IMR-90 (cell line): ENCODE data around the gene GPRC5B. TPM values are rescaled to one million over a fixed set of nuclear protein-coding genes. Genes with fewer than 3 reads are reported as not detected.
A peak's percentile ranks its signal among the peaks of the same experiment; 100 is the strongest.

Experiments
- ATAC-seq: fragments of 200-7000 bp; cut with Tn5 transposase; 2 replicates; pipeline ENCODE4 v1.9.1; 2020; ENCODE audit warnings: low read depth, mild to moderate bottlenecking, moderate library complexity
- BruUV-seq: library from RNA; stranded (reverse); fragments of 400-500 nt; replicated peaks from 2 replicates; lab custom pipeline; 2021; lab: Mats Ljungman, UMichigan
- CTCF ChIA-PET: fragments of 300-600 bp; formaldehyde crosslinking; extraction: SDS; loops from one replicate; lab custom pipeline; 2021; ENCODE audit warnings: antibody characterized with exemption; lab: Yijun Ruan, JAX
- POLR2A ChIA-PET: fragments of 300-600 bp; sonication (Branson Sonifier 250); formaldehyde crosslinking; loops from one replicate; lab custom pipeline; 2022; ENCODE audit warnings: antibody characterized with exemption; ENCODE audit not compliant: unreplicated experiment; lab: Charles Lee
- DNase-seq: peaks from one replicate; pipeline ENCODE4 v3.0.0; 2013
- H2AFZ ChIP-seq: replicated peaks from 2 replicates; pipeline ENCODE3; 2013; ENCODE audit warnings: low read length, mild to moderate bottlenecking; ENCODE audit not compliant: poor library complexity
- H2AK5ac ChIP-seq: 2 replicates; pipeline ENCODE4 v1.6.1; 2013; ENCODE audit warnings: low read depth, low read length, inconsistent platforms
- H2AK9ac ChIP-seq: replicated peaks from 2 replicates; pipeline ENCODE3; 2013; ENCODE audit warnings: mild to moderate bottlenecking, low read depth, low read length, moderate library complexity; ENCODE audit not compliant: poor library complexity
- H2BK120ac ChIP-seq: 2 replicates; pipeline ENCODE4 v1.6.1; 2013; ENCODE audit warnings: low read depth, low read length, inconsistent platforms
- H2BK15ac ChIP-seq: 3 replicates; pipeline ENCODE4 v1.6.1; 2013; ENCODE audit warnings: low read depth, low read length, inconsistent platforms
- H2BK20ac ChIP-seq: 2 replicates; pipeline ENCODE4 v1.6.1; 2013; ENCODE audit warnings: low read depth, mild to moderate bottlenecking, inconsistent platforms, low read length, moderate library complexity
- H2BK5ac ChIP-seq: 2 replicates; pipeline ENCODE4 v1.6.1; 2013; ENCODE audit warnings: mild to moderate bottlenecking, low read depth, low read length, inconsistent platforms; ENCODE audit not compliant: poor library complexity, severe bottlenecking
- H3K14ac ChIP-seq: replicated peaks from 2 replicates; pipeline ENCODE4 v1.6.1; 2013; ENCODE audit warnings: low read depth, low read length, inconsistent platforms
- H3K18ac ChIP-seq: 2 replicates; pipeline ENCODE4 v1.6.1; 2013; ENCODE audit warnings: low read depth, low read length, control low read depth
- H3K23ac ChIP-seq: 2 replicates; pipeline ENCODE4 v1.6.1; 2013; ENCODE audit warnings: low read depth, low read length, inconsistent platforms
- H3K27ac ChIP-seq: 2 replicates; pipeline ENCODE4 v1.5.1; 2013; ENCODE audit warnings: mild to moderate bottlenecking, control low read depth, low read length; ENCODE audit not compliant: insufficient read depth
- H3K27me3 ChIP-seq: 2 replicates; pipeline ENCODE4 v1.6.1; 2013; ENCODE audit warnings: low read length; ENCODE audit not compliant: control insufficient read depth, insufficient read depth
- H3K36me3 ChIP-seq: 2 replicates; pipeline ENCODE4 v1.6.1; 2013; ENCODE audit warnings: low read length, mixed read lengths; ENCODE audit not compliant: control insufficient read depth, insufficient read depth
- H3K4ac ChIP-seq: 2 replicates; pipeline ENCODE4 v1.6.1; 2013; ENCODE audit warnings: low read depth, low read length, inconsistent platforms
- H3K4me1 ChIP-seq: 2 replicates; pipeline ENCODE4 v1.6.1; 2013; ENCODE audit warnings: low read length, mixed read lengths; ENCODE audit not compliant: control insufficient read depth, insufficient read depth
- H3K4me2 ChIP-seq: 2 replicates; pipeline ENCODE4 v1.6.1; 2013; ENCODE audit warnings: low read depth, mild to moderate bottlenecking, control low read depth, low read length, moderate library complexity
- H3K4me3 ChIP-seq: 2 replicates; pipeline ENCODE4 v1.5.1; 2013; ENCODE audit warnings: low read depth, mild to moderate bottlenecking, control low read depth, low read length, moderate library complexity; ENCODE audit not compliant: insufficient read depth
- H3K56ac ChIP-seq: 2 replicates; pipeline ENCODE4 v1.6.1; 2013; ENCODE audit warnings: low read length, inconsistent platforms; ENCODE audit not compliant: insufficient read depth; ENCODE audit errors: extremely low read depth
- H3K79me1 ChIP-seq, 2 experiments: 2 replicates each; pipeline ENCODE4 v1.6.1; 2013; ENCODE audit warnings: low read length in 2 of 2, inconsistent platforms in 1 of 2, low read depth in 1 of 2
- H3K9ac ChIP-seq: 2 replicates; pipeline ENCODE4 v1.6.1; 2013; ENCODE audit warnings: low read depth, low read length, control low read depth
- H3K9me1 ChIP-seq: 2 replicates; pipeline ENCODE4 v1.6.1; 2013; ENCODE audit warnings: low read length, inconsistent platforms; ENCODE audit not compliant: insufficient read depth
- H3K9me3 ChIP-seq: 2 replicates; pipeline ENCODE4 v1.6.1; 2013; ENCODE audit warnings: low read length; ENCODE audit not compliant: control insufficient read depth, insufficient read depth
- H4K20me1 ChIP-seq: 2 replicates; pipeline ENCODE4 v1.6.1; 2013; ENCODE audit warnings: low read length, inconsistent platforms; ENCODE audit not compliant: insufficient read depth
- H4K5ac ChIP-seq: 2 replicates; pipeline ENCODE4 v1.6.1; 2013; ENCODE audit warnings: mild to moderate bottlenecking, low read depth, low read length, control low read depth
- H4K8ac ChIP-seq, 2 experiments: 2 replicates each; pipeline ENCODE4 v1.6.1; 2013; ENCODE audit warnings: low read depth in 2 of 2, low read length in 2 of 2, control low read depth in 1 of 2, inconsistent platforms in 1 of 2
- H4K91ac ChIP-seq: 2 replicates; pipeline ENCODE4 v1.6.1; 2013; ENCODE audit warnings: low read depth, low read length, inconsistent platforms; ENCODE audit not compliant: insufficient read depth
- BHLHE40 ChIP-seq: fragments of 150-350 bp; IDR thresholded peaks from 2 replicates; pipeline ENCODE4 v1.6.1; 2016; ENCODE audit warnings: mild to moderate bottlenecking, low read depth, low read length
- CEBPB ChIP-seq: IDR thresholded peaks from 2 replicates; pipeline ENCODE4 v1.6.1; 2012; ENCODE audit warnings: low read depth, low read length, improper control_type of control experiment
- MAFK ChIP-seq: IDR thresholded peaks from 2 replicates; pipeline ENCODE4 v1.6.1; 2012; ENCODE audit warnings: low read depth, low read length, improper control_type of control experiment
- MAZ ChIP-seq: IDR thresholded peaks from 2 replicates; pipeline ENCODE4 v1.6.1; 2012; ENCODE audit warnings: low read depth, mild to moderate bottlenecking, low read length, improper control_type of control experiment, moderate library complexity, borderline replicate concordance
- MXI1 ChIP-seq: IDR thresholded peaks from 2 replicates; pipeline ENCODE4 v1.6.1; 2012; ENCODE audit warnings: low read depth, mild to moderate bottlenecking, low read length, moderate library complexity, borderline replicate concordance
- POLR2A ChIP-seq: IDR thresholded peaks from 2 replicates; pipeline ENCODE4 v1.6.1; 2012; ENCODE audit warnings: mild to moderate bottlenecking, low read depth, low read length
- RAD21 ChIP-seq: IDR thresholded peaks from 2 replicates; pipeline ENCODE4 v1.6.1; 2012; ENCODE audit warnings: low read length, improper control_type of control experiment
- RCOR1 ChIP-seq: IDR thresholded peaks from 2 replicates; pipeline ENCODE4 v1.6.1; 2012; ENCODE audit warnings: mild to moderate bottlenecking, low read length, improper control_type of control experiment; ENCODE audit not compliant: insufficient replicate concordance
- RFX5 ChIP-seq: IDR thresholded peaks from 2 replicates; pipeline ENCODE4 v1.8.0; 2012; ENCODE audit warnings: low read depth, mild to moderate bottlenecking, low read length, moderate library complexity
- SMC3 ChIP-seq: fragments of 150-350 bp; IDR thresholded peaks from 2 replicates; pipeline ENCODE4 v1.6.1; 2016; ENCODE audit warnings: low read depth, mild to moderate bottlenecking, antibody characterized with exemption, low read length, moderate library complexity
- WGBS, 2 experiments: methylation state at CpG; one replicate each; pipeline versions ENCODE4 v1.1.5 to v1.1.7; 2013; ENCODE audit warnings: missing lambda C conversion rate in 2 of 2; ENCODE audit not compliant: insufficient read length in 1 of 2; ENCODE audit errors: extremely low coverage in 2 of 2; 5-methylcytosine and 5-hydroxymethylcytosine counted together
- dilution Hi-C: fragments of 300-500 bp; cut with HindIII; formaldehyde crosslinking; loops from one replicate; pipeline ENCODE4 v1.14.3; 2018; ENCODE audit warnings: low sequenced_read_pairs; ENCODE audit not compliant: unreplicated experiment
- in situ Hi-C: fragments of 300-500 bp; cut with MboI; formaldehyde crosslinking; loops from 3 replicates; pipeline ENCODE4 v1.14.3; 2019; ENCODE audit warnings: low sequenced_read_pairs, inconsistent platforms, mixed read lengths
- intact Hi-C: fragments of 100-400 bp; cut with micrococcal nuclease; formaldehyde crosslinking; loops from 2 replicates; pipeline ENCODE4 v1.10.0; 2022
- polyA plus RNA-seq, 3 experiments: library from polyadenylated mRNA; depleted of rRNA; stranded (reverse); fragments of >200 nt; gene quantifications; 2 replicates each; pipeline ENCODE4 v1.2.3, GENCODE V29; 2012; ENCODE audit warnings: low replicate concordance in 1 of 3
- total RNA-seq: library from RNA; depleted of rRNA; stranded (reverse); fragments of >200 nt; gene quantifications from 2 replicates; pipeline ENCODE4 v1.2.3, GENCODE V29; 2012
- TF ChIP-seq, protein P1 (sequence below): fragments of 150-350 bp; IDR thresholded peaks from 2 replicates; pipeline ENCODE4 v1.6.1; 2016; ENCODE audit warnings: low read depth, mild to moderate bottlenecking, low read length, moderate library complexity, borderline replicate concordance
- TF ChIP-seq, protein P2 (sequence below): conservative IDR thresholded peaks from 2 replicates; pipeline ENCODE4 v1.5.1; 2012; ENCODE audit warnings: mild to moderate bottlenecking, low read depth, low read length, improper control_type of control experiment
- TF ChIP-seq, protein P3 (sequence below): fragments of 150-350 bp; IDR thresholded peaks from 2 replicates; pipeline ENCODE4 v1.6.1; 2017; ENCODE audit warnings: mild to moderate bottlenecking, antibody characterized with exemption, low read length, low read depth

Gene GPRC5B
- total and polyA plus RNA-seq, 2 of the 4 experiments (the other 2 are of a cell fraction), result 2.5 to 8.5 TPM

DNA sequence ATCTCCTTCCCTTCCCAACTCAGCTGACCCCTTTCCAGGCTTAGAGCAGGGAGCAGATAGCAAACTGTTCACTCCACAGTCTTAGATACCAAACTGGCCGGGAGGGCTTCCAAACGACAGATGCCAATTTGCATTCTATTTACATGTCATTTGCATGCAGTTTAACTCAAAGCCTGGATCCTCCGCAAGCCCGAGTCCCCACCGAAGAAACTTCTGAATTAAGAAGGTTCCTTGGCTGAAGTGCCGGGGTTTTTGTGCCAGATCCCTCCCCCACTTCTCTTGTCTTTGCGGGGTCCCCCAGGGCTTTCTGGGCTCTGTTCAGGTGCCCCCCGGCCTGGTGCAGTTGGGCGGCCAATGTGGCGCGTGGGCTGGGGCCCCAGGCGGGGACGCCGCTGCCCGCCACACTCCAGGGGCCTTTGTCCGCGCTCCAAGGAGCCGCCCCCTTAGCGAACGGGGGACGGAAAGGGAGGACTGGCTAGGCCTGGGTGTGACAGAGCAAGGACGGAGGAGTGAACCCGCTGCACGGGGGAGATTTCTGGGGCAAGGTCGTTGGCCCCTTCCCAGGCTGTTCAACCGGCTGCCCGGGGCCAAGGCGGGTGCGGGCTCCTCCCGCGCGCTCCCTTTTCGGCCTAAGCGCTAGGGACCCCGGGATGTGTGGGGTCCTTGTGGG lies 1.2 kb downstream of the GPRC5B start:
- ChIA-PET POLR2A (no interaction called here), CTCF (interaction anchor here (1.5 kb wide), 1 partner anchor 285 kb away, joined by 4 read pairs; no protein-coding TSS in a partner anchor)
- Histone ChIP-seq H3K56ac (no peak overlapping the region), H3K23ac (peak overlapping the region; percentile 32; the same call in 1 of the 2 replicates), H3K4ac (no peak overlapping the region; the same call in 1 of the 2 replicates), H3K14ac (peak overlapping the region; percentile 7; the same call in 1 of the 2 replicates), H3K27ac (no peak overlapping the region), H3K36me3 (no peaks in the 10 kb centered on the region), H3K9me1 (no peaks in the 10 kb centered on the region), H2AFZ (peak overlapping the region; percentile 72), H3K18ac (no peak overlapping the region; the same call in 1 of the 2 replicates), H2BK15ac (no peak overlapping the region), H3K4me3 (peak overlapping the region; percentile 85), H2BK5ac (no peak overlapping the region), H4K20me1 (peaks cover 4% of the 10 kb centered on the region; the same call in 1 of the 2 replicates), H2BK120ac (peak overlapping the region; percentile 5; the same call in 1 of the 2 replicates), H3K4me1 (peaks cover 5% of the 10 kb centered on the region; the same call in 1 of the 2 replicates), H3K27me3 (peaks cover 11% of the 10 kb centered on the region), H2AK9ac (peak overlapping the region; percentile 2), H3K9ac (peak overlapping the region; percentile 39; the same call in 1 of the 2 replicates), H3K9me3 (no peaks in the 10 kb centered on the region), H4K91ac (0 out of 2 replicates have a peak overlapping the region, but pooled peaks have one; percentile 25), H4K5ac (no peak overlapping the region), H2BK20ac (no peak overlapping the region), H2AK5ac (no peak overlapping the region), H3K4me2 (peak overlapping the region; percentile 12), H4K8ac (peak overlapping the region; percentile 54 to 64; a peak in 1 of 4 replicates), H3K79me1 (peaks cover 0 to 8% of the 10 kb centered on the region in 2 experiments; a peak in 1 of 4 replicates)
- dilution Hi-C loops (loop anchor here (25.0 kb wide), 1 partner anchor 271 kb away; no protein-coding TSS in a partner anchor), in situ Hi-C loops (loop anchor here (25.0 kb wide), 1 partner anchor 771 kb away; the partner anchor contains the start of gene ITPRIPL2), intact Hi-C loops (no loop called here)
- no TSS peak for BruUV-seq
- ATAC-seq (peak; percentile 16; the same call in 1 of the 2 replicates), DNase-seq (peak; percentile 25)
- WGBS, 2 experiments, result 20% methylated on average over 2 of the region's 35 CpGs; no CpG with 5 or more reads in 1 of the 2 experiments
- TF ChIP-seq BHLHE40 (no peak), RFX5 (no peak), RCOR1 (no peak), MAZ (no peak), POLR2A (no peak), MXI1 (no peak), SMC3 (no peak), MAFK (no peak), RAD21 (no peak), CEBPB (no peak)
- TF ChIP-seq, protein P1, sequence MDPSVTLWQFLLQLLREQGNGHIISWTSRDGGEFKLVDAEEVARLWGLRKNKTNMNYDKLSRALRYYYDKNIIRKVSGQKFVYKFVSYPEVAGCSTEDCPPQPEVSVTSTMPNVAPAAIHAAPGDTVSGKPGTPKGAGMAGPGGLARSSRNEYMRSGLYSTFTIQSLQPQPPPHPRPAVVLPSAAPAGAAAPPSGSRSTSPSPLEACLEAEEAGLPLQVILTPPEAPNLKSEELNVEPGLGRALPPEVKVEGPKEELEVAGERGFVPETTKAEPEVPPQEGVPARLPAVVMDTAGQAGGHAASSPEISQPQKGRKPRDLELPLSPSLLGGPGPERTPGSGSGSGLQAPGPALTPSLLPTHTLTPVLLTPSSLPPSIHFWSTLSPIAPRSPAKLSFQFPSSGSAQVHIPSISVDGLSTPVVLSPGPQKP, result no peak
- TF ChIP-seq, protein P2, sequence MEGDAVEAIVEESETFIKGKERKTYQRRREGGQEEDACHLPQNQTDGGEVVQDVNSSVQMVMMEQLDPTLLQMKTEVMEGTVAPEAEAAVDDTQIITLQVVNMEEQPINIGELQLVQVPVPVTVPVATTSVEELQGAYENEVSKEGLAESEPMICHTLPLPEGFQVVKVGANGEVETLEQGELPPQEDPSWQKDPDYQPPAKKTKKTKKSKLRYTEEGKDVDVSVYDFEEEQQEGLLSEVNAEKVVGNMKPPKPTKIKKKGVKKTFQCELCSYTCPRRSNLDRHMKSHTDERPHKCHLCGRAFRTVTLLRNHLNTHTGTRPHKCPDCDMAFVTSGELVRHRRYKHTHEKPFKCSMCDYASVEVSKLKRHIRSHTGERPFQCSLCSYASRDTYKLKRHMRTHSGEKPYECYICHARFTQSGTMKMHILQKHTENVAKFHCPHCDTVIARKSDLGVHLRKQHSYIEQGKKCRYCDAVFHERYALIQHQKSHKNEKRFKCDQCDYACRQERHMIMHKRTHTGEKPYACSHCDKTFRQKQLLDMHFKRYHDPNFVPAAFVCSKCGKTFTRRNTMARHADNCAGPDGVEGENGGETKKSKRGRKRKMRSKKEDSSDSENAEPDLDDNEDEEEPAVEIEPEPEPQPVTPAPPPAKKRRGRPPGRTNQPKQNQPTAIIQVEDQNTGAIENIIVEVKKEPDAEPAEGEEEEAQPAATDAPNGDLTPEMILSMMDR, result no peak
- TF ChIP-seq, protein P3, sequence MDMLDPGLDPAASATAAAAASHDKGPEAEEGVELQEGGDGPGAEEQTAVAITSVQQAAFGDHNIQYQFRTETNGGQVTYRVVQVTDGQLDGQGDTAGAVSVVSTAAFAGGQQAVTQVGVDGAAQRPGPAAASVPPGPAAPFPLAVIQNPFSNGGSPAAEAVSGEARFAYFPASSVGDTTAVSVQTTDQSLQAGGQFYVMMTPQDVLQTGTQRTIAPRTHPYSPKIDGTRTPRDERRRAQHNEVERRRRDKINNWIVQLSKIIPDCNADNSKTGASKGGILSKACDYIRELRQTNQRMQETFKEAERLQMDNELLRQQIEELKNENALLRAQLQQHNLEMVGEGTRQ, result no peak
